GM21423 (cell line): ENCODE measurements around the gene CCT6B.

ENCODE experiments used
- ATAC-seq: cut with Tn5 transposase; IDR thresholded peaks from one replicate; pipeline ENCODE4 v1.9.1; 2021; ENCODE audit warnings: mild to moderate bottlenecking, moderate library complexity; ENCODE audit not compliant: unreplicated experiment

CCT6B gene

DNA sequence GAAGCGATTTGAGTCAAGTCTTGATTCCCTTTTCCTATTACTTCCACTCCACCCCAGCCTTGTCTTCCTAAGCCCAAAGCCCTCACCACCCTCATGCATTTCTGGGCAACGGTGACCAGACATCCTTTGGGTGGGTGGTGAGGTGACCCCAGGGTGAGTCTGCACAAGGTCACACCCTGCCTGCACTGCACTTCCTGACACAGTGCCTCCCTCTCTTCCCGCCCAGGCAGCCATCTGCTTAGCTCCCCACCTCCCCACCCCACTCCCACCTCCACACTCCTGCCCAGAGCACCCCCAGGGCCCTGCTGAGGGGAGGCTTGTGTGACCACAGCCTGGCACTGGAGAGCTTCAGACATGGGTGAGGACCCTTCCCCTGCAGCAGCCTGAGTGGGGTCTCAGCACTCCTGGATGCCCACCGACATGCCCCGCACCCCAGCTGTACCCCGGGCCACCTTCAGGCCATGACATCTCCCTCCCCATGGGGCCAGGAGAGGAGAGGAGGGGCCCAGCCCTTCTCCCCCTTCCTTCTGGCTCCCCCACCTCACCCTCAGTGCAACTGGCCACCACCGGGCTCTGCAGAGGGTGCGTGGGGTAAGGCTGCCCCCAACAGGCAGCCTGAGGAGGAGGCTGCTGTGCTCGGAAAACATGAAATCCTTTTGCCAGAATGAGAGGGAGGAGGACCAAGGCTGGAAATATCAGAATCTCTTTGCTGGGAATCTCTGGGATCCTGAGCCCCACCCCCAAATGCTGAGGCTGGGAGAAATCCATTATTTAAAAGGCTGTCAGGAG is 68.6 kb downstream of the CCT6B start:
- no peak for ATAC-seq

DNA sequence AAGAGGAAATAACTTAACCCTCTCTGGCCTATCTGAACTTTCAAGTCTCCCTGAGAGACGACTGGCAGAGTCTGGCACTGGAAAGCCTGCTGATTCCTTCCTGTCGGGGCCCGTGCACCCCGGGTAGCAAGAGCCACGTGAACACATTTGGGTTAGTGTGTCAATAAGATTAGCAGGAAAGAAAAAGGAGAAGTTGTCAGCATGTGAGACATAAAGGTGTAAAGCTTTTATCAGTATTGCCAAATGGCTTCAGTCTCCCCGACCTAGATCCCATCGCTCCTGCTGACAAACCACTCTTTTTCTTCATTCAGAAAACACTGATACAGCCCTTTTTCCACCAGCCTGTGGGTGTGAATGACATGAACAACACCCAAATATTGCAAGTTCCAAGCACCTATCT is 74.4 kb downstream of the CCT6B start:
- ATAC-seq, result no peak

DNA sequence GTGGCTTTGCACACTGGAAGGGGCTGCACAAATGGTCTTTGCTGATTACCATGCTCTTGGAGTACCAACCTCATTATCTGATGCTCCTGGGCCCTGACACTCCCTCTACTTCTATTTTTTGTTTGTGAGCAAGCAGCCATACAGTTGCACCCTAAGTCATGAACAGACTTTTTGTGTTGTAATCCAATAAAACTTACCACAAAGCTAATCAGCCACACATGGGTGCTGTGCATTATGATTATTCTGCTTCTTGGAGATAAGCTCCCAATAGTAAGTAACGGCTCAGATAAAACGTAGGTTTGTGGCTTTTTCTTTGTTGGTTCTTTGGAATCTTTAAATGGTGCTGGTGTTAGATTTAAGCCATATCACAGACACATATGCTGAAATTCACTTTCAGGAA is 76.2 kb downstream of the CCT6B start:
- ATAC-seq, result no peak

DNA sequence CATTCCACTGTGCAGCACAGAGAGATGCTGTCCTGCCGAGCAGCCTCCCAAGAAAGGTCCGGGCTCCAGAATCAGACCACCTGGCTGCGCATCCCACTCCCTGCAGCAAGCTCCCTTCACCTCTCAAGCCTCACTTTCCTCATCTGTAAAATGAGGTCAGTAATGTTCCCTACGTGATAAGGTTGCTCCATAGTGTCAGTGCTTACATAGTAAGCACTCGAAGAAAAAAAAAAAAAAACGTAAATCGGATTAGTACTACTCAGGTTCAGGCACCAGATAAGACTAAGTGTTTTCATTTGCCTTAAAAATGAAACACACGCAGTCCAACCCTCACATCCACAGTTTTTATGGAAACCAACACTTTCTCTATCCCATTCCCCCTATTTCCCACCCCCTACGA is 76.7 kb downstream of the CCT6B start:
- ATAC-seq, result no peak

DNA sequence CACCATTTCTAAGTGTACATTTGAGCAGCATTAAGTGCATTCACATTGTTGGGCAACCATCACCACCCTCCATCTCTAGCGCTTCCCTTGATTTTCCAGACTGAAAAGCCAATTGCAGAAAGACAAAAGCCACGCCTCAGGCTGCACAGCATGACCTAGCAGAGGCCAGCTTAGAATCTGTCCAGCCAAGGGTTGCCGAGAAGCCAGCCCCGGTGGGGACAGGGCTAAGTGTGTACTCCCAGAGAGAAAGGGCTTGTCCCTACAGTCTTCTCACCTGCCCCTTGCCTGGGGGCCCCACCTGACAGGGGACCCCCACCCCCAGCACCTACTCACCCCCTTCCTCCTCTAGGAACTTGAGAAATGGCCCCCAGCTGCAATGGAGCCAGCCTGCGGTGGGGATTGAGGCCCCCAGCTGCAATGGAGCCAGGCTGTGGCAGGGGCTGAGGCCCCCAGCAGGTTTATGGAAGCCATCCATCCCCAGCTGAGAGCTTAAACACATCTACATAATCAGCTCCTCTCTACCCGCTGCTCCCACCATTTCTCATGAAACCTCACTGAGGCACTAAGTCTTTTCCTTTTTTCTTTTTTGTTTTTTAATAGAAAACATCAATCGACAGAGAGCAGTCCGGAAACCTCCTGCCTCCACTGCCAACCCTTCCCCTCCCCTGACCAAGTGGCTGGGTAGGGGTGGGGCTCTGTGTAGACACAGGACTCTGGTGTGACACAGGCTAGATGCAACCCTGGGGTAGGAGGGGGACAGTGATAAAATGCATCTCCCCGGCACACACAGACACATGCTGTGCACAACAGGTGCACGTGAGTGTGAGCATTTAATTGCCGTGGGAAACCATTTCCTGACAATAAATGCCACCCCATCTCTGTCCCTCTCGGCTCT is 77.9 kb downstream of the CCT6B start:
- ATAC-seq, result no peak

DNA sequence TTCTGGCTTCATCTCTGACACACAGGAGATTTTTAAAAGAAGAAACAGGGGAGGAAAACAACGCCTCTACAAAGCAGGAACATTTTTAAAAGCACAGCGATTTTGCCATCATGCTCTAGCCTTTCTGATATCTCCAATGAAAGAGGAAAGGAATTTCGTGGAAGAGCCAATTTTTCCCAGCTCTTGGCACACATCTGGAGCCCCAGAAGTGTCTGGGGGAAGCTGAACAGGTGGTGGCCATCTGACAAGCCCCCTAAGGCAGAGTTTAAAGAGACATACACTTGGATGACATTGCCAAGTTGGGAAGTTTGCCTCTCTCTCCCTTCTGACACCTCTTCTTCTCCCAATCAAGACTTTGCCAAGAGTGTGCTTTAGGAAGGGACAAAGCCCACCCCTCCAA is 82.1 kb downstream of the CCT6B start:
- ATAC-seq, result no peak
